HEK293 (cell line): ENCODE measurements around the gene C2.
A peak's percentile ranks its signal among the peaks of the same experiment; 100 is the strongest.

Experiments
- CTCF ChIA-PET: fragments of 350-600 bp; formaldehyde crosslinking; extraction: SDS; loops from one replicate; lab custom pipeline; 2021; ENCODE audit warnings: antibody characterized with exemption; lab: Yijun Ruan, JAX
- POLR2A ChIA-PET: fragments of 300-600 bp; formaldehyde crosslinking; extraction: SDS; loops from one replicate; lab custom pipeline; 2020; ENCODE audit warnings: antibody characterized with exemption, inconsistent platforms; lab: Yijun Ruan, JAX
- H3K27ac ChIP-seq: fragments of 200-500 bp; sonication (Bioruptor generic); 2 replicates; pipeline ENCODE4 v1.5.1; 2014; ENCODE audit warnings: low read depth, low read length, control low read depth, inconsistent platforms; ENCODE audit errors: extremely low read depth
- H3K36me3 ChIP-seq, 2 experiments: fragments of 200-500 bp in 1 of 2; sonication (Bioruptor generic) in 1 of 2; 1 replicate in 1 of 2; 2 replicates in 1 of 2; pipeline ENCODE4 v1.5.1; 2014 to 2017; ENCODE audit warnings: inconsistent platforms in 2 of 2, low read length in 2 of 2; ENCODE audit not compliant: control insufficient read depth in 2 of 2, insufficient read depth in 1 of 2
- H3K4me1 ChIP-seq: fragments of 200-500 bp; sonication (Bioruptor generic); 2 replicates; pipeline ENCODE4 v1.5.1; 2014; ENCODE audit warnings: mild to moderate bottlenecking, low read length, inconsistent platforms; ENCODE audit not compliant: control insufficient read depth, insufficient read depth
- H3K4me3 ChIP-seq: 2 replicates; pipeline ENCODE4 v1.5.1; 2011; ENCODE audit warnings: low read depth, mild to moderate bottlenecking, control low read depth, low read length, moderate library complexity
- H3K9me3 ChIP-seq: fragments of 200-500 bp; sonication (Bioruptor generic); 2 replicates; pipeline ENCODE4 v1.5.1; 2014; ENCODE audit warnings: low read depth, low read length, inconsistent platforms; ENCODE audit not compliant: control insufficient read depth, insufficient read depth
- BCL11B ChIP-seq: fragments of 450-650 bp; formaldehyde crosslinking; IDR thresholded peaks from 2 replicates; pipeline ENCODE4 v1.5.1; 2016; ENCODE audit warnings: low read depth, missing biosample characterization, missing genetic modification characterization
- GLI4 ChIP-seq: fragments of 450-650 bp; formaldehyde crosslinking; IDR thresholded peaks from 2 replicates; pipeline ENCODE4 v1.5.1; 2016; ENCODE audit warnings: missing biosample characterization, missing genetic modification characterization
- GLIS2 ChIP-seq: fragments of 450-650 bp; formaldehyde crosslinking; IDR thresholded peaks from 2 replicates; pipeline ENCODE4 v1.5.1; 2016; ENCODE audit warnings: missing biosample characterization, missing genetic modification characterization
- HIC1 ChIP-seq: fragments of 450-650 bp; formaldehyde crosslinking; IDR thresholded peaks from 2 replicates; pipeline ENCODE4 v1.5.1; 2016; ENCODE audit warnings: missing biosample characterization, missing genetic modification characterization
- HOXA7 ChIP-seq: sonication (generic); formaldehyde crosslinking; IDR thresholded peaks from 2 replicates; pipeline ENCODE4 v1.8.1; 2022; ENCODE audit warnings: missing genetic modification reagents, borderline replicate concordance
- SETDB1 ChIP-seq: IDR thresholded peaks from one replicate; pipeline ENCODE4 v1.6.1; 2017; ENCODE audit warnings: mild to moderate bottlenecking, low read length, moderate library complexity, mixed read lengths; ENCODE audit not compliant: insufficient read length
- SP3 ChIP-seq: fragments of 450-650 bp; formaldehyde crosslinking; IDR thresholded peaks from 2 replicates; pipeline ENCODE4 v1.5.1; 2016; ENCODE audit warnings: missing biosample characterization, missing genetic modification characterization
- TCF7L2 ChIP-seq: IDR thresholded peaks from 2 replicates; pipeline ENCODE4 v1.6.1; 2011; ENCODE audit warnings: low read depth, mild to moderate bottlenecking, inconsistent platforms, low read length, moderate library complexity, borderline replicate concordance
- YY2 ChIP-seq: fragments of 450-650 bp; formaldehyde crosslinking; IDR thresholded peaks from 2 replicates; pipeline ENCODE4 v1.5.1; 2016; ENCODE audit warnings: missing biosample characterization, missing genetic modification characterization
- ZNF169 ChIP-seq: fragments of 450-650 bp; formaldehyde crosslinking; IDR thresholded peaks from 2 replicates; pipeline ENCODE4 v1.5.1; 2016; ENCODE audit warnings: missing biosample characterization, missing genetic modification characterization
- ZNF248 ChIP-seq: fragments of 450-650 bp; formaldehyde crosslinking; IDR thresholded peaks from 2 replicates; pipeline ENCODE4 v1.5.1; 2017; ENCODE audit warnings: missing biosample characterization, missing genetic modification characterization
- ZNF274 ChIP-seq, 2 experiments: fragments of 200-500 bp in 1 of 2; fragments of 450-650 bp in 1 of 2; sonication (Bioruptor generic) in 1 of 2; formaldehyde crosslinking in 1 of 2; IDR thresholded peaks; 2 replicates each; pipeline versions ENCODE4 v1.5.1 to v1.6.1; 2014 to 2016; ENCODE audit warnings: borderline replicate concordance in 1 of 2, inconsistent platforms in 1 of 2, low read length in 1 of 2, missing biosample characterization in 1 of 2, missing genetic modification characterization in 1 of 2
- ZNF398 ChIP-seq: fragments of 450-650 bp; formaldehyde crosslinking; IDR thresholded peaks from 2 replicates; pipeline ENCODE4 v1.5.1; 2017; ENCODE audit warnings: missing biosample characterization, missing genetic modification characterization
- ZNF488 ChIP-seq: fragments of 450-650 bp; formaldehyde crosslinking; IDR thresholded peaks from 2 replicates; pipeline ENCODE4 v1.5.1; 2016; ENCODE audit warnings: missing biosample characterization, missing genetic modification characterization
- ZNF518A ChIP-seq: fragments of 450-650 bp; formaldehyde crosslinking; conservative IDR thresholded peaks from 2 replicates; pipeline ENCODE4 v1.5.1; 2016; ENCODE audit warnings: low read depth, missing biosample characterization, missing genetic modification characterization
- ZNF521 ChIP-seq: fragments of 450-650 bp; formaldehyde crosslinking; IDR thresholded peaks from 2 replicates; pipeline ENCODE4 v1.5.1; 2017; ENCODE audit warnings: missing biosample characterization, mild to moderate bottlenecking, missing genetic modification characterization
- ZNF571 ChIP-seq: fragments of 450-650 bp; formaldehyde crosslinking; IDR thresholded peaks from 2 replicates; pipeline ENCODE4 v1.5.0; 2017; ENCODE audit warnings: missing biosample characterization, missing genetic modification characterization
- ZNF585B ChIP-seq: fragments of 450-650 bp; formaldehyde crosslinking; IDR thresholded peaks from 2 replicates; pipeline ENCODE4 v1.5.1; 2016; ENCODE audit warnings: missing biosample characterization, missing genetic modification characterization
- ZNF658 ChIP-seq: fragments of 450-650 bp; formaldehyde crosslinking; IDR thresholded peaks from 2 replicates; pipeline ENCODE4; 2016; ENCODE audit warnings: missing biosample characterization, missing genetic modification characterization
- ZNF747 ChIP-seq: fragments of 450-650 bp; formaldehyde crosslinking; IDR thresholded peaks from 2 replicates; pipeline ENCODE4 v1.5.1; 2016; ENCODE audit warnings: missing biosample characterization, missing genetic modification characterization

The C2 gene

GRCh38 chr6:31898383-31899011 lies 29.0 kb upstream of the C2 start (continued):
- TF ChIP-seq SP3 (tag by site-specific recombination) (peak; percentile 76), ZNF248 (tag by site-specific recombination) (no peak)

GRCh38 chr6:31899215-31899614 lies 28.3 kb upstream of the C2 start:
- no peaks in the 10 kb centered on the region for H3K9me3 ChIP-seq
- H3K4me1 ChIP-seq = peaks cover 6% of the 10 kb centered on the region
- POLR2A ChIA-PET = interaction anchor here (1.6 to 3.1 kb wide), 3 partner anchors 36 to 196 kb away, joined by 10 to 30 read pairs (median 11); partner anchors contain the start of genes ABHD16A and NEU1
- TF ChIP-seq ZNF398 (tag by site-specific recombination) = 0 out of 2 replicates have a peak, but pooled peaks have one; percentile 19
- no peak for TF ChIP-seq ZNF585B (tag by site-specific recombination)
- TF ChIP-seq, all 188 proteins: peak for 1
- peaks cover 16 to 23% of the 10 kb centered on the region in 2 experiments for H3K36me3 ChIP-seq
- CTCF ChIA-PET = interaction anchor here (1.3 to 2.1 kb wide), 3 partner anchors 10 to 301 kb away, joined by 4 to 9 read pairs (median 5); no protein-coding TSS in a partner anchor
- no peak overlapping the region for H3K4me3 ChIP-seq
- H3K27ac ChIP-seq = no peak overlapping the region

GRCh38 chr6:31899882-31900722 lies 27.4 kb upstream of the C2 start:
- Histone ChIP-seq H3K9me3 (no peaks in the 10 kb centered on the region), H3K4me1 (peaks cover 6% of the 10 kb centered on the region), H3K27ac (no peak overlapping the region), H3K4me3 (no peak overlapping the region), H3K36me3 (peaks cover 7 to 16% of the 10 kb centered on the region in 2 experiments)
- ChIA-PET CTCF (interaction anchor here (0.6 to 1.2 kb wide), 2 partner anchors 13 to 33 kb away, joined by 4 read pairs; no protein-coding TSS in a partner anchor), POLR2A (interaction anchor here (0.7 to 3.1 kb wide), 4 partner anchors 16 to 52 kb away, joined by 3 to 30 read pairs (median 4); partner anchors contain the start of gene NEU1)
- no peak for TF ChIP-seq ZNF169 (tag by site-specific recombination)
- no peak for TF ChIP-seq YY2
- no peak for TF ChIP-seq ZNF571 (tag by site-specific recombination)
- no peak for TF ChIP-seq BCL11B
- TF ChIP-seq TCF7L2 = no peak
- peak; percentile 31; the same call in 1 of the 2 replicates for TF ChIP-seq HIC1 (tag by site-specific recombination)
- TF ChIP-seq ZNF274 (IDR thresholded peaks at IDR 0.05; ENCODE audit: low read length) = no peak
- TF ChIP-seq ZNF274 (tag by site-specific recombination; IDR thresholded peaks at IDR 0.05; ENCODE audit: borderline replicate concordance) = no peak
- no peak for TF ChIP-seq ZNF521
- TF ChIP-seq HOXA7 (CRISPR knock-in tag) = no peak
- peak; percentile 82 for TF ChIP-seq GLIS2
- TF ChIP-seq ZNF658 (tag by site-specific recombination) = no peak
- TF ChIP-seq ZNF747 (tag by site-specific recombination) = no peak
- no peak for TF ChIP-seq ZNF488 (tag by site-specific recombination)
- no peak for TF ChIP-seq SETDB1
- no peak for TF ChIP-seq GLI4 (tag by site-specific recombination)
- no peak for TF ChIP-seq ZNF518A (tag by site-specific recombination)
